Islet precursor cell (in vitro differentiated cells): Measurements from ENCODE around the gene KRIT1.
"Not testable (repeated sequence)": the region's sequence is repeated elsewhere in the genome, so short reads cannot be mapped to it uniquely, and the experiment has no call there.

ENCODE experiments used
- DNase-seq: peaks from one replicate; pipeline ENCODE4 v3.0.0-alpha.2; 2018

KRIT1 gene

GRCh38 chr7:92246360-92247101 lies 817 bp upstream of the KRIT1 start:
- DNase-seq = peak; percentile 68

- DNase-seq = no peak
Observed at GRCh38 chr7:92244808-92245486, 767 bp downstream of the KRIT1 start.

- no peak for DNase-seq
Observed at GRCh38 chr7:92242972-92243371, 2.7 kb downstream of the KRIT1 start.

GRCh38 chr7:92230547-92230946 lies 15.2 kb downstream of the KRIT1 start:
- DNase-seq = no peak

- no peak for DNase-seq
Observed at GRCh38 chr7:92228742-92229141, 17.0 kb downstream of the KRIT1 start.

GRCh38 chr7:92228100-92228499 lies 17.6 kb downstream of the KRIT1 start:
- DNase-seq = no peak

GRCh38 chr7:92226981-92227380 lies 18.7 kb downstream of the KRIT1 start:
- no peak for DNase-seq

GRCh38 chr7:92221766-92222165 lies 23.9 kb downstream of the KRIT1 start:
- no peak for DNase-seq

- no peak for DNase-seq
Observed at GRCh38 chr7:92206672-92207071, 39.0 kb downstream of the KRIT1 start.

- DNase-seq = peak; percentile 50
Observed at GRCh38 chr7:92205987-92206386, 39.7 kb downstream of the KRIT1 start.

- DNase-seq = no peak
Observed at GRCh38 chr7:92200791-92201190, 44.9 kb downstream of the KRIT1 start.

- no peak for DNase-seq
Observed at GRCh38 chr7:92192326-92192725, 53.4 kb downstream of the KRIT1 start.

- not testable (repeated sequence) for DNase-seq
Observed at GRCh38 chr7:92189246-92189645, 56.5 kb downstream of the KRIT1 start.

GRCh38 chr7:92184294-92184693 lies 61.4 kb downstream of the KRIT1 start:
- not testable (repeated sequence) for DNase-seq

- DNase-seq = peak; percentile 98
Observed at GRCh38 chr7:92178928-92179924, 66.5 kb downstream of the KRIT1 start, which contains the start of gene LRRD1. LRRD1 (minus strand) TSS chr7:92179142; CDS start chr7:92165202, 13,940 bp downstream.

- DNase-seq = peak; percentile 73
Observed at GRCh38 chr7:92177362-92177761, 68.4 kb downstream of the KRIT1 start.

- DNase-seq = not testable (repeated sequence)
Observed at GRCh38 chr7:92169529-92169928, 76.2 kb downstream of the KRIT1 start.

- no peak for DNase-seq
Observed at GRCh38 chr7:92161271-92161670, 84.4 kb downstream of the KRIT1 start.

GRCh38 chr7:92158660-92159575 lies 86.8 kb downstream of the KRIT1 start:
- no peak for DNase-seq

GRCh38 chr7:92156990-92157389 lies 88.7 kb downstream of the KRIT1 start:
- DNase-seq = no peak

- DNase-seq = no peak
Observed at GRCh38 chr7:92155108-92155739, 90.5 kb downstream of the KRIT1 start.
